Panc1 (cell line): Measurements from ENCODE around the gene ZNF662. TPM values are rescaled to one million over a fixed set of nuclear protein-coding genes. Genes with fewer than 3 reads are reported as not detected.
"Not testable (repeated sequence)": the region's sequence is repeated elsewhere in the genome, so short reads cannot be mapped to it uniquely, and the experiment has no call there.

Source experiments
- ATAC-seq: fragments of 200-7000 bp; cut with Tn5 transposase; 2 replicates; pipeline ENCODE4 v1.9.1; 2020; ENCODE audit warnings: mild to moderate bottlenecking, moderate library complexity
- BruUV-seq: library from RNA; stranded (reverse); fragments of 400-500 nt; replicated peaks from 2 replicates; lab custom pipeline; 2021; lab: Mats Ljungman, UMichigan
- CTCF ChIA-PET: fragments of 300-600 bp; sonication (Branson Sonifier 250); formaldehyde crosslinking; loops from one replicate; lab custom pipeline; 2022; ENCODE audit warnings: antibody characterized with exemption; lab: Charles Lee
- POLR2A ChIA-PET: fragments of 300-600 bp; sonication (Branson Sonifier 250); formaldehyde crosslinking; loops from one replicate; lab custom pipeline; 2022; ENCODE audit warnings: antibody characterized with exemption; lab: Charles Lee
- DNase-seq: peaks from one replicate; pipeline ENCODE4 v3.0.0-alpha.2; 2010; ENCODE audit warnings: low read depth, low spot score
- H3K27ac ChIP-seq: 2 replicates; pipeline ENCODE4 v1.5.1; 2011; ENCODE audit warnings: mild to moderate bottlenecking, low read length, inconsistent platforms
- H3K27me3 ChIP-seq: fragments of 200-500 bp; sonication (Bioruptor generic); 2 replicates; pipeline ENCODE4 v1.6.0; 2014; ENCODE audit warnings: low read length, inconsistent platforms; ENCODE audit not compliant: control insufficient read depth, insufficient read depth
- H3K36me3 ChIP-seq: fragments of 200-500 bp; sonication (Bioruptor generic); 2 replicates; pipeline ENCODE4 v1.5.1; 2014; ENCODE audit warnings: inconsistent platforms, mild to moderate bottlenecking, low read length, moderate library complexity; ENCODE audit not compliant: control insufficient read depth, insufficient read depth
- H3K4me1 ChIP-seq: 2 replicates; pipeline ENCODE4 v1.5.1; 2011; ENCODE audit warnings: inconsistent platforms, mild to moderate bottlenecking, low read length, moderate library complexity; ENCODE audit not compliant: control insufficient read depth, insufficient read depth
- H3K4me3 ChIP-seq, 2 experiments: 2 replicates each; pipeline ENCODE4 v1.5.1; 2011 to 2012; ENCODE audit warnings: low read depth in 2 of 2, low read length in 2 of 2, mild to moderate bottlenecking in 2 of 2, inconsistent platforms in 1 of 2, moderate library complexity in 1 of 2
- H3K9me3 ChIP-seq: fragments of 200-500 bp; sonication (Bioruptor generic); 2 replicates; pipeline ENCODE4 v1.5.1; 2014; ENCODE audit warnings: low read depth, mild to moderate bottlenecking, inconsistent platforms, low read length, moderate library complexity; ENCODE audit not compliant: control insufficient read depth, insufficient read depth
- CTCF ChIP-seq: fragments of 450-650 bp; IDR thresholded peaks from 2 replicates; pipeline ENCODE4 v1.5.1; 2017; ENCODE audit warnings: mild to moderate bottlenecking
- POLR2AphosphoS5 ChIP-seq: IDR thresholded peaks from 2 replicates; pipeline ENCODE4 v1.6.1; 2012; ENCODE audit warnings: mild to moderate bottlenecking, low read depth, low read length, moderate library complexity
- SIN3A ChIP-seq: IDR thresholded peaks from 2 replicates; pipeline ENCODE4 v1.6.1; 2012; ENCODE audit warnings: low read depth, mild to moderate bottlenecking, low read length, moderate library complexity, borderline replicate concordance; ENCODE audit not compliant: insufficient read depth
- TCF7L2 ChIP-seq: IDR thresholded peaks from 2 replicates; pipeline ENCODE4 v1.6.1; 2011; ENCODE audit warnings: mild to moderate bottlenecking, low read depth, low read length, inconsistent platforms
- in situ Hi-C: cut with HindIII; loops from 2 replicates; pipeline ENCODE4 v1.10.0; 2016; ENCODE audit warnings: low sequenced_read_pairs, low pct_unique_long_range_greater_than_20kb
- intact Hi-C: fragments of 100-400 bp; cut with micrococcal nuclease; formaldehyde crosslinking; loops from one replicate; pipeline ENCODE4 v1.10.0; 2022; ENCODE audit not compliant: unreplicated experiment
- total RNA-seq: library from RNA; stranded (reverse); gene quantifications from one replicate; pipeline ENCODE4 v1.2.1, GENCODE V29; 2021; ENCODE audit not compliant: unreplicated experiment

The ZNF662 gene
- total RNA-seq, 1 experiment from 2014 or later: not detected

GRCh38 chr3:42880183-42880582 lies 25.8 kb upstream of the ZNF662 start:
- Histone ChIP-seq H3K27me3 (no peaks in the 10 kb centered on the region), H3K9me3 (no peaks in the 10 kb centered on the region), H3K36me3 (no peaks in the 10 kb centered on the region), H3K4me3 (peak overlapping the region; percentile 52 to 58), H3K27ac (no peak overlapping the region), H3K4me1 (no peaks in the 10 kb centered on the region)
- in situ Hi-C loops (no loop called here), intact Hi-C loops (loop anchor here (2.0 kb wide), 1 partner anchor 99 kb away; no protein-coding TSS in a partner anchor)
- ChIA-PET CTCF (no interaction called here), POLR2A (no interaction called here)
- TF ChIP-seq SIN3A (no peak), CTCF (no peak), POLR2AphosphoS5 (no peak)
- BruUV-seq: no TSS peak
- ATAC-seq (no peak), DNase-seq (no peak)

GRCh38 chr3:42880601-42881451 lies 25.1 kb upstream of the ZNF662 start:
- in situ Hi-C loops: no loop called here
- DNase-seq (peak; percentile 24), ATAC-seq (peak; percentile 98)
- no TSS peak for BruUV-seq
- H3K4me1 ChIP-seq: no peaks in the 10 kb centered on the region
- intact Hi-C loops: loop anchor here (2.0 kb wide), 1 partner anchor 100 kb away; no protein-coding TSS in a partner anchor
- ChIA-PET POLR2A (interaction anchor here (0.6 kb wide), 1 partner anchor 84 kb away, joined by 4 read pairs; no protein-coding TSS in a partner anchor), CTCF (interaction anchor here (0.7 to 1.9 kb wide), 2 partner anchors 49 to 684 kb away, joined by 4 read pairs; no protein-coding TSS in a partner anchor)
- peak overlapping the region; percentile 44; the same call in 1 of the 2 replicates for H3K27ac ChIP-seq
- H3K36me3 ChIP-seq: no peaks in the 10 kb centered on the region
- no peaks in the 10 kb centered on the region for H3K9me3 ChIP-seq
- TF ChIP-seq TCF7L2 (no peak), SIN3A (no peak), CTCF (peak; percentile 86)
- peak overlapping the region; percentile 52 to 58 for H3K4me3 ChIP-seq
- no peaks in the 10 kb centered on the region for H3K27me3 ChIP-seq

DNA sequence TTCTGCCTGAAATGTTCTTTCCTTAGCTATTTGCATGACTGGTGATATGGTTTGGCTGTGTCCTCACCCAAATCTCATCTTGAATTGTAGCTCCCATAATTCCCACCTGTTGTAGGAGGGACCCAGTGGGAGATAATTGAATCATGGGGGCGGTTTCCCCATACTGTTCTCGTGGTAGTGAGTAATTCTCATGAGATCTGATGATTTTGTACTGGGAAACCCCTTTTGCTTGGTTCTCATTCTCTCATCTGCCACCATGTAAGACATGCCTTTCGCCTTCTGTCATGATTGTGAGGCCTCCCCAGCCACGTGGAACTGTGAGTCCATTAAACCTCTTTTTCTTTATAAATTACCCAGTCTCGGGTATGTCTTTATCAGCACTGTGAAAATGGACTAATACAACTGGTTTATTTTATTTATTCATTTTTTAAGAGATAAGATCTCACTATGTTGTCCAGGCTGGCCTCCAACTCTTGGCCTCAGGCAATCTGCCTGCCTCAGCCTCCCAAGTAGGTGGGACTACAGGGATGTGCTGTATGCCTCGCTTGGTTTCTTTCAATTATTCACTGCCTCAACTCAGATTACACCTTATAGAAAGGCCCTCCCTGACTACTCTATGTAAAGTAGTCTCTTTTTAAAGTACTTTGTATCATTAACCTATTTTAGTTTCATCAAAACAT lies 22.6 kb upstream of the ZNF662 start:
- CTCF ChIA-PET, BruUV-seq, H3K9me3 ChIP-seq, H3K27me3 ChIP-seq, POLR2A ChIA-PET, H3K27ac ChIP-seq, DNase-seq, ATAC-seq, H3K4me1 ChIP-seq, H3K36me3 ChIP-seq, intact Hi-C loops, H3K4me3 ChIP-seq, in situ Hi-C loops: not testable (repeated sequence)
